Motor neuron (in vitro differentiated cells): ENCODE measurements around the gene DNAAF9. TPM values are rescaled to one million over a fixed set of nuclear protein-coding genes. Genes with fewer than 3 reads are reported as not detected.

Experiments used
- ATAC-seq, 8 experiments: fragments of 200-7000 bp; cut with Tn5 transposase; replicated peaks in 6 of 8; 2 replicates each; pipeline ENCODE4 v1.8.0; 2021; ENCODE audit warnings: mild to moderate bottlenecking in 8 of 8, moderate library complexity in 8 of 8
- H3K27ac ChIP-seq, 2 donors: fragments of 250-450 bp; sonication (Bioruptor Pico); 2 replicates each; pipeline ENCODE4 v1.9.0; 2021; ENCODE audit warnings: antibody characterized with exemption in 2 of 2, mild to moderate bottlenecking in 2 of 2, moderate library complexity in 1 of 2
- H3K4me1 ChIP-seq, 2 donors: fragments of 250-450 bp; sonication (Bioruptor Pico); replicated peaks in 1 of 2; 2 replicates each; pipeline ENCODE4 v1.6.1; 2021; ENCODE audit warnings: antibody characterized with exemption in 2 of 2, mild to moderate bottlenecking in 2 of 2, moderate library complexity in 1 of 2
- H3K4me3 ChIP-seq, 5 donors: fragments of 250-450 bp; sonication (Bioruptor Pico); 2 replicates each; pipeline ENCODE4 v1.9.0; 2021; ENCODE audit warnings: antibody characterized with exemption in 5 of 5, mild to moderate bottlenecking in 5 of 5, moderate library complexity in 4 of 5
- WGBS, 10 experiments: fragments of 450-650 bp; shearing (Covaris generic); methylation state at CpG; one replicate each; pipeline ENCODE4 v1.0.0; 2022; 5-methylcytosine and 5-hydroxymethylcytosine counted together
- in situ Hi-C, 9 experiments: fragments of 400-800 bp; cut with MboI; loops; one replicate each; pipeline ENCODE4 v1.15.0; 2021; ENCODE audit warnings: low sequenced_read_pairs in 9 of 9, low pct_unique_long_range_greater_than_20kb in 2 of 9; ENCODE audit not compliant: unreplicated experiment in 9 of 9
- total RNA-seq, 8 experiments: library from RNA; unstranded; fragments of 300-600 nt; gene quantifications; 2 replicates each; pipeline versions ENCODE4 v1.2.3 to v1.2.4, GENCODE V29; 2022

The DNAAF9 gene
- total RNA-seq, 8 experiments from 2014 or later: 4.5 to 22.3 (median 19.0) TPM

GRCh38 chr20:3406481-3407039 is 909 bp downstream of the DNAAF9 start:
- Histone ChIP-seq H3K4me3 (peak overlapping the region; percentile 90 to 99 (median 97)), H3K27ac (peak overlapping the region; percentile 90 to 95), H3K4me1 (peaks cover 2% of the 10 kb centered on the region in 2 donors)
- WGBS, 10 experiments: 0 to 7% (median 2%) methylated on average over 1 to 9 of the region's 27 CpGs; no CpG with 5 or more reads in 4 of the 10 experiments
- peak in 5 of 8 experiments; percentile 15 to 30 (median 23) for ATAC-seq
- in situ Hi-C loops: no loop called here

DNA sequence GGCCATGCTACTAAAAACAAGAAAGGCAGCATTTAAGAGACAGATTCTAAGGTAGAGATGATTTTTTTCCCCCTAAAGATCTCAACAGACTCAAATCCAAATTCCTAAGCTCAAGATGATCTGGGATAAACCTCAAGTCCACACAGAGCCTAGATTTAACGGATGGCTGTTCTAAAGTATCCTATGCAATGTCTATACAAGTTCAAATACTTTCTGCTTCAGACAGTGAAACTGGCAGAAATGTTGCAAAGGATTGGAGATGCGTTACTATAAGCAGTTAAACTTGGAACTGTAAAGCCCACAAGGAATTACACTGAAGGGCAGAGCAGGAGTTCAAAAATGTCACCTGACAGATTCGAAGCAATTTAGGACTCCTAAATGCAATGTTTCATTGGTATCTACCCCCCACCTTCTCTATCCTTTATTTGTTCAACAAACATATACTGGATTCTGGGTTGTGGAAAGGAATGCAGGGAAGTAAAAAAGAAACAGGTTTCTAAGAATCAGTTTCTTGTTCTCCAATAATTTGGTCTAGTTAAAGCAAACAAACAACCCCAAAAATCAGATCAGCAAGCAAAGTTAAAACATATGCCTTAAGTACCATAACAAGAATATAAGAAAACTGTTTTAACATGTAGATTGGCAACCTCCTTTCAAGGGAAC is 1.6 kb downstream of the DNAAF9 start:
- 0 to 100% (median 60%) methylated on average over 1 to 3 of the region's 3 CpGs for WGBS, 10 experiments
- ATAC-seq: no peak
- in situ Hi-C loops: no loop called here
- Histone ChIP-seq H3K27ac (no peak overlapping the region), H3K4me3 (peak overlapping the region; percentile 90 to 99 (median 97)), H3K4me1 (peaks cover 2% of the 10 kb centered on the region in 2 donors)

DNA sequence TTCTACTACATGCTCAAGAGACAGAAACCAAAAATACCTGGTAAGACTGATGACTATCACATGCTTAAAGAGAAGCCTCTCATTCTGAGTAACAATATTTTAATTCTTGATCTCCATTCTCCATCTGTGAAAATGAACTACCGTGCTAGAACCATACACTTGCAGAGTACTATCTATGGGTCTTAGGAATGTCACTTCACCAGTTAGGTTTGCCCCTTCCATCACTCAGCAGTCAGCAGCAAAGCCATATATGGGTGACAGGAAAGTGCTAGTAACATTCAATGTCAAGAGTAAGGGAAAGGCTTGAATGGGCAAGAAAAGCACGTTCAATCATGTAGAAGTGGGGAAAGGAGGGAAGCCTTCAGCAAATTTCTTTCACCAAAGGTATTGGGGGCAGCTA is 2.3 kb downstream of the DNAAF9 start:
- in situ Hi-C loops: no loop called here
- peaks cover 2% of the 10 kb centered on the region in 2 donors for H3K4me1 ChIP-seq
- no peak overlapping the region for H3K27ac ChIP-seq
- H3K4me3 ChIP-seq: peak overlapping the region in 2 of 5 donors; percentile 90 to 96
- 33 to 100% (median 80%) methylated on average over 1 to 2 of the region's 2 CpGs; no CpG with 5 or more reads in 2 of the 10 experiments for WGBS, 10 experiments
- no peak for ATAC-seq

DNA sequence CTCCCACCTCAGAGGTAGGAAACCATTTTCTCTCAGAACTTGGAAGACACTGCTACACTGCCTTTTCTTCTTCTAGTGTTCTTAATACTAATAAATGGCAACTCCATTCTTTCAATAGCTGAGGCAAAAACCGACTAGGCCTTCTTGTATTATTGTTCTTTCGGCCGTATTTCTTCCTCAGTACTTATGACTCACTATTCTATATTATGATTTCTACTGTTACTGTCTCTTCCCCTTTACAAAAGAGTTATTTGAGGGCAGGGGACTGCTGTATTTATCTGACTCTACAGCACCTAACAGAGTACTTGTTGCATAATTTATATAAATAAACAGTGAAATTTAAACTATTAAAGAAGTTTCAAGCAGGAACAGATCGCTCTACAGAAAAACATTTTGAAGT is 3.1 kb downstream of the DNAAF9 start:
- peaks cover 2% of the 10 kb centered on the region in 2 donors for H3K4me1 ChIP-seq
- in situ Hi-C loops: no loop called here
- H3K4me3 ChIP-seq: no peak overlapping the region
- no peak overlapping the region for H3K27ac ChIP-seq
- 61 to 100% (median 88%) methylated on average over 2 to 4 of the region's 4 CpGs; no CpG with 5 or more reads in 1 of the 10 experiments for WGBS, 10 experiments
- ATAC-seq: no peak

DNA sequence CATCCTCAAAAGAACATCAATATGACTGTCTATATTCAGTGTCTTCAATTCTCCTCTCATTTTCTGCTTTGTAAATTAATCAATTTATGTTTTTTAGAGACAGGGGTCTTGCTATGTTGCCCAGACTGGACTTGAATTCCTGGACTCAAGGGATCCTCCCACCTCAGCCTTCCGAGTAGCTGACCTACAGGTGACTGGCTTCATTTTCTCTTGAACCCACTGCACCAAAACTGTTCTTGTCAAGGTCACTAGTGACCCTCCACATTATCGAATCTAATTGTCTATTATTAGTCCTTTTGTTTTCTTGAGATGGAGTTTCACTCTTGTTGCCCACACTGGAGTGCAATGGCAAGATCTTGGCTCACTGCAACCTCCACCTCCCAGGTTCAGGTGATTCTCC is 3.7 kb downstream of the DNAAF9 start:
- Histone ChIP-seq H3K4me1 (peaks cover 0 to 2% of the 10 kb centered on the region in 2 donors), H3K27ac (no peak overlapping the region), H3K4me3 (no peak overlapping the region)
- no peak for ATAC-seq
- WGBS, 10 experiments: 83 to 100% (median 100%) methylated on average over 1 to 2 of the region's 2 CpGs; no CpG with 5 or more reads in 5 of the 10 experiments
- in situ Hi-C loops: no loop called here

GRCh38 chr20:3402453-3402852 is 5.0 kb downstream of the DNAAF9 start:
- Histone ChIP-seq H3K4me3 (no peak overlapping the region), H3K4me1 (peaks cover 0 to 2% of the 10 kb centered on the region in 2 donors), H3K27ac (no peak overlapping the region)
- 68 to 100% (median 94%) methylated on average over 1 to 6 of the region's 6 CpGs for WGBS, 10 experiments
- in situ Hi-C loops: no loop called here
- ATAC-seq: no peak

- H3K27ac ChIP-seq: no peak overlapping the region
Measured at GRCh38 chr20:3400260-3401155, 7.0 kb downstream of the DNAAF9 start.

DNA sequence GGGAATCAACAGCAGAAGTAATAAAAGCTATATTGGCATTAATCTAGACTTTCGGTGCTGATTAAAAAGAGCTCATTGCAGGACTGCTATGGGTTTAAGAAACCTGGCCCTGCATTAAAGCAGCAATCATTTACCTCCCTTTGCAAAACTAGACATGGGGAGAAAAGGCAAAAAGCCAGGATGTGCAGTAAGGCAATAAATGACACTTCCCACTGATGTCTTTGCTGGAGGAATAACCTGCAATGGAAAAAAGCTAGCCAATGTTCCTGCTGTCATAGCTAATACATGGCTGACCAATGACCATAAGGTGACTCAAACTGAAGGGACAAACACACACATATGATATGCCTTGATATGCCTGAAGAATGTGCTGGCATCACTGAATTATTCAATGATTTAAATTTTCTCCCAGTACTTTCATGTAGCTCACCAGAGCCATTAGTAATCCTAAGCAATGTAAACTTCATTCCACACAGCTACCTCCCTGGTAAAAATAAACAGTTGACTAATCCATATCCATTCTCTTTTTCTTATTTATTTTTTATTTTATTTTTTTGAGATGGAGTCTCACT is 8.7 kb downstream of the DNAAF9 start:
- in situ Hi-C loops: no loop called here
- peak in 3 of 8 experiments; percentile 20 to 59 (median 34) for ATAC-seq
- 11 to 100% (median 85%) methylated on average over 1 of the region's 1 CpG; no CpG with 5 or more reads in 4 of the 10 experiments for WGBS, 10 experiments
- H3K4me1 ChIP-seq: no peaks in the 10 kb centered on the region
- no peak overlapping the region for H3K27ac ChIP-seq
- no peak overlapping the region for H3K4me3 ChIP-seq

More at GRCh38 chr20:3400260-3401155, 7.0 kb downstream of the DNAAF9 start:
- in situ Hi-C loops: no loop called here
- H3K4me3 ChIP-seq: no peak overlapping the region
- peaks cover 0 to 2% of the 10 kb centered on the region in 2 donors for H3K4me1 ChIP-seq
- WGBS, 10 experiments: 63 to 100% (median 89%) methylated on average over 1 to 4 of the region's 4 CpGs
- peak in 1 of 8 experiments; percentile 14 for ATAC-seq

DNA sequence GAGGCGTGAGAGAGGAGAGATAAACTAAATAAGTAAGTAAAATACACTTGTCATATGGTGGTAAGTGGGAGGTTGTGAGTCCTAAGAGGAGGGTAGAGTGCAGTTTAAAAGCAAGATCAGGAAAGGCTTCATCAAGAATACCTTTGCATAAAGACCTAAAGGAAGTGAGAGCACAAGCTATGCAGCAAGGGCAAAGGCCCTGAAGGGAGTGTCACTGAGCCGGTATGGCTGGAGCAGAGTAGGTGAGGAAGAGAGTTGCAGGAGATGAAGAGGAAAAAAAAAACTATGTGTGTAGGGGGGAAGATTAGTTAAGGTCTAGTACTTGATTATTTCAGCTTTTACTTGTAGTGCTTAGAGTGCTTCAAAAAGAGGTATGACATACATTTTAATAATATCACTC is 11.0 kb downstream of the DNAAF9 start:
- ATAC-seq: no peak
- in situ Hi-C loops: no loop called here
- no peaks in the 10 kb centered on the region for H3K4me1 ChIP-seq
- no peak overlapping the region for H3K27ac ChIP-seq
- H3K4me3 ChIP-seq: no peak overlapping the region
- WGBS, 10 experiments: 75 to 100% (median 91%) methylated on average over 1 to 2 of the region's 2 CpGs; no CpG with 5 or more reads in 1 of the 10 experiments

DNA sequence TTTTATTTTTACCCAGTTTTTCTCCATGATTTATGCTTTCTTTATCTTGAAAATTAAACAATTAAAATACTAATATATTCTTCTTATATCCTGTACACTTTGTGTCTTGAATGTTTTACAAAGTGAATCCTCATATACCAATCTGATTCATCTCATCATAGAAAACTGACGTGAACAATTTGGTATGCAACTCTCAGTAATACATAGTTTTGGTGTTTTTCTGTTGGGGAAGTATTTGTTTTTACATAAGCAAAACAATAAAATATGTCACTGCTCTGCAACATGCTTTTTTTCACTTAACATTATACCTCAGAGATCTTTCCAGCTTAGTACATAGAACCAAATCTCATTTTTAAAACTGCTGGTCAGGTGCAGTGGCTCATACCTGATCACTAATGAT is 14.7 kb downstream of the DNAAF9 start:
- WGBS, 10 experiments: 13 to 100% (median 94%) methylated on average over 1 of the region's 1 CpG; no CpG with 5 or more reads in 2 of the 10 experiments
- in situ Hi-C loops: no loop called here
- H3K27ac ChIP-seq: no peak overlapping the region

GRCh38 chr20:3390759-3391425 is 16.6 kb downstream of the DNAAF9 start:
- peak in 2 of 8 experiments; percentile 65 to 79 for ATAC-seq
- in situ Hi-C loops: no loop called here
- H3K27ac ChIP-seq: no peak overlapping the region

More for the DNA sequence above, 14.7 kb downstream of the DNAAF9 start:
- Histone ChIP-seq H3K4me3 (no peak overlapping the region), H3K4me1 (no peaks in the 10 kb centered on the region)
- ATAC-seq: no peak

DNA sequence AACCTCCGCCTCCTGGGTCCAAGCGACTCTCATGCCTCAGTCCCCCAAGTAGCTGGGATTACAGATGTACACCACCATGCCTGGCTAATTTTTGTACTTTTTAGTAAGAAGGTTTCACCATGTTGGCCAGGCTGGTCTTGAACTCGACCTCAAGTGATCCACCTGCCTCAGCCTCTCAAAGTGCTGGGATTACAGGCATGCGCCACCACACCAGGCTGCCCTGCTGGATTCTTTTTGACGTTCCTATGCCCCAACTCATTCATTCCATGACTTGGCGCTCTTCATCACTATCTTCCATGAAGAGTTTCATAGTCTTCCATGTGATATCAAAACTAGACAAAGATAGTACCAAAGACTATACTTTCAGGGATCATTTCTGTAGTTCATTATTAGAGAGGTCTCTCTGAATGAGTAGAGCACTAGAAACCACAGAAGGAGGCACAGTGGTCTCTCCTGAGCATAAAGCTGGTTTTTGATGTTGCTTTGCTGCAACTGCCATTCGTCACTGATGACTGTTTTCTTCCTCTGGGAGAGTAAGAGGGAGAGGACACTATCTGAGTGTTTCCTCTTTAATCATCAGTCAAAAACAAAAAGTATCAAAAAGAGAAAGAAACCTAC is 23.5 kb downstream of the DNAAF9 start:
- Histone ChIP-seq H3K27ac (no peak overlapping the region), H3K4me3 (no peak overlapping the region), H3K4me1 (no peaks in the 10 kb centered on the region)
- ATAC-seq: no peak
- in situ Hi-C loops: no loop called here
- 63 to 100% (median 80%) methylated on average over 2 to 7 of the region's 7 CpGs; no CpG with 5 or more reads in 2 of the 10 experiments for WGBS, 10 experiments

More at GRCh38 chr20:3390759-3391425, 16.6 kb downstream of the DNAAF9 start:
- no peaks in the 10 kb centered on the region for H3K4me1 ChIP-seq
- WGBS, 10 experiments: 42 to 100% (median 68%) methylated on average over 1 to 3 of the region's 3 CpGs
- H3K4me3 ChIP-seq: no peak overlapping the region
